ENCODE data around the gene USPL1.

GRCh38 chr13:30700364-30700763 lies 82.6 kb downstream of the USPL1 start:
- TF ChIP-seq CTCF (IDR thresholded peaks at IDR 0.05): no peak
- no peak for TF ChIP-seq POLR2AphosphoS5 (IDR thresholded peaks at IDR 0.05)
- TF ChIP-seq POLR2A (IDR thresholded peaks at IDR 0.05): no peak
- TF ChIP-seq EP300 (IDR thresholded peaks at IDR 0.05): no peak
